Activated naive CD4-positive, alpha-beta T cell treated with anti-CD3 and anti-CD28 coated beads for 36 hours (primary cell): ENCODE measurements around the gene MAST3. TPM values are rescaled to one million over a fixed set of nuclear protein-coding genes. Genes with fewer than 3 reads are reported as not detected.
"Not testable (repeated sequence)": the region's sequence is repeated elsewhere in the genome, so short reads cannot be mapped to it uniquely, and the experiment has no call there.

Source experiments
- CTCF ChIA-PET: fragments of 350-600 bp; sonication (Branson Sonifier 250); formaldehyde crosslinking; loops from one replicate; lab custom pipeline; 2021; ENCODE audit warnings: antibody characterized with exemption; lab: Charles Lee
- DNase-seq: peaks from one replicate; pipeline ENCODE4 v3.0.0-alpha.2; 2020
- H3K27ac Mint-ChIP-seq: one replicate; pipeline ENCODE4 v1.8.0; 2021; ENCODE audit warnings: mild to moderate bottlenecking, mixed read lengths
- H3K27me3 Mint-ChIP-seq: one replicate; pipeline ENCODE4 v1.8.0; 2021; ENCODE audit warnings: low read depth, mixed read lengths
- H3K36me3 Mint-ChIP-seq: one replicate; pipeline ENCODE4 v1.8.0; 2021; ENCODE audit warnings: low read depth, mixed read lengths
- H3K4me1 Mint-ChIP-seq: one replicate; pipeline ENCODE4 v1.8.0; 2021; ENCODE audit warnings: low read depth, mixed read lengths
- H3K4me3 Mint-ChIP-seq: one replicate; pipeline ENCODE4 v1.8.0; 2021; ENCODE audit warnings: mild to moderate bottlenecking, moderate library complexity, mixed read lengths
- H3K9me3 Mint-ChIP-seq: one replicate; pipeline ENCODE4 v1.8.0; 2021; ENCODE audit warnings: mixed read lengths
- intact Hi-C: fragments of 100-400 bp; cut with micrococcal nuclease; formaldehyde crosslinking; loops from one replicate; pipeline ENCODE4 v1.15.1; 2023
- total RNA-seq, 2 experiments: library from RNA; stranded (reverse); gene quantifications; one replicate each; pipeline ENCODE4 v1.2.3, GENCODE V29; 2021

Gene MAST3
- total RNA-seq, 2 experiments from 2014 or later, result 12.8 to 13.5 TPM

DNA sequence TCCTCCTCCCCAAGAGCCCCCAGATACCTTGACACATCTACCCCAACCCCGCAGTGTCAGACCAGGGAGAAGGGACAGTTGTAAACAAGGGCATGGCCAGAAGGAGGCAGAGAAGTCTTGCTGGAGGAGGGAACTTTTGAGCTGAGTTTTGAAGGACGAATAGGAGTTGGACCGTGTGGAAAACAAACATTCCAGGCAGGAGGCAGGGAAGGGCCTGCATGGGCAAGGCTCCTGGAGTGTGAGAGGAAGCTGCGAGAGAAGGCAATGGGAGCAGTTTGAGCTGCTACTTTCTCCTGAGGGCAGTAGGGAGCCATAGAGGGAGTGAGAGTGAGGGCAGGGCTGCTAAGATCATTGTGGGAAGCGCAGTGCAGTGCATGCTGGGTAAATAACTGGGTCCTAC is 34.1 kb upstream of the MAST3 start:
- Mint-ChIP-seq H3K9me3 (no peaks in the 10 kb centered on the region), H3K36me3 (peaks cover 4% of the 10 kb centered on the region), H3K27ac (no peak overlapping the region), H3K4me1 (peaks cover 1% of the 10 kb centered on the region), H3K4me3 (no peak overlapping the region), H3K27me3 (no peaks in the 10 kb centered on the region)
- CTCF ChIA-PET, result interaction anchor here (0.6 to 10.4 kb wide), 9 partner anchors 18 to 123 kb away, joined by 3 to 148 read pairs (median 3); partner anchors contain the start of genes ARRDC2 and PIK3R2
- intact Hi-C loops, result loop anchor here (1.0 to 2.0 kb wide), 3 partner anchors 50 to 189 kb away; no protein-coding TSS in a partner anchor
- peak; percentile 69 for DNase-seq

DNA sequence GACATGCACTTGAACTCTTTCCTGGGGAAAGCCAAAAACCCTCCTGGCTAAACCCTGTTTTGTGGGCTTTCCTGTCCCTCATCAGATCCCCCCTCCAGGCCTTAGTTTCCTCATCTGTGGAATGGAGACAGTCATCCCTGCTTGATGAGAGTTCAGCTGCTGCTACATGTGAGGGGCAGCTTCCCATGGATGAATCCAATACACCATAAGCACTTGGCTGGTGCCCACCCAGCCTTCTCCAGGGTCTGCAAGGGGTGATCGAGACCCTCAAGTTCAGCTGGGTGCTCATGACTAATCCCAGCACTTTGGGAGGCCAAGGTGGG is 32.4 kb upstream of the MAST3 start:
- DNase-seq, result no peak
- H3K4me1 Mint-ChIP-seq, result no peaks in the 10 kb centered on the region
- no peaks in the 10 kb centered on the region for H3K27me3 Mint-ChIP-seq
- intact Hi-C loops, result no loop called here
- CTCF ChIA-PET, result interaction anchor here (0.7 to 2.5 kb wide), 2 partner anchors 127 to 186 kb away, joined by 3 to 8 read pairs; no protein-coding TSS in a partner anchor
- H3K36me3 Mint-ChIP-seq, result peaks cover 4% of the 10 kb centered on the region
- no peak overlapping the region for H3K27ac Mint-ChIP-seq
- H3K9me3 Mint-ChIP-seq, result no peaks in the 10 kb centered on the region
- no peak overlapping the region for H3K4me3 Mint-ChIP-seq

DNA sequence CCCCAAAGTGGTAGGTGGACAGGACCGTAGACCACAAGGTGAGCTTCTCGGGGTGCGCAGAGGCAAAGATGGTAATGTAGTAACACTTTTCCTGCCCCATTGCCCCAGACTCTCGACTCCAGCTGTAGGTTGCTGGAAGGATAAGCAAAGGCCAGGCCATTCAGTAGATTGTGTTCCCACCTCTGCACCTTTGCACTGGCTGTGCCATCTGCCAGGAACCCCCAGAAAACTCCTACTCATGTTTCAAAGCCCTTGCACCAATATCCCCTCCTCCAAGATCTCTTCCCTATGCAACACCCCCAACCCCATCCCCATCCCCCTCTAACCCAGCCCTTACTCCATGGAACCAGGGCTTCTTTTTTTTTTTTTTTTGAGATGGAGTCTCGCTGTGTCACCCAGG is 29.2 kb upstream of the MAST3 start:
- no peak overlapping the region for H3K4me3 Mint-ChIP-seq
- H3K4me1 Mint-ChIP-seq, result peaks cover 5% of the 10 kb centered on the region
- intact Hi-C loops, result no loop called here
- no peak for DNase-seq
- peaks cover 9% of the 10 kb centered on the region for H3K36me3 Mint-ChIP-seq
- CTCF ChIA-PET, result no interaction called here
- H3K27me3 Mint-ChIP-seq, result no peaks in the 10 kb centered on the region
- H3K27ac Mint-ChIP-seq, result no peak overlapping the region
- H3K9me3 Mint-ChIP-seq, result no peaks in the 10 kb centered on the region

- H3K4me3 Mint-ChIP-seq, result no peak overlapping the region
- H3K27me3 Mint-ChIP-seq, result no peaks in the 10 kb centered on the region
- CTCF ChIA-PET, result no interaction called here
- H3K4me1 Mint-ChIP-seq, result peaks cover 8% of the 10 kb centered on the region
- no peaks in the 10 kb centered on the region for H3K9me3 Mint-ChIP-seq
- intact Hi-C loops, result no loop called here
- H3K36me3 Mint-ChIP-seq, result peaks cover 10% of the 10 kb centered on the region
- DNase-seq, result no peak
- H3K27ac Mint-ChIP-seq, result no peak overlapping the region
Measured at GRCh38 chr19:18069383-18069782, 28.2 kb upstream of the MAST3 start.

DNA sequence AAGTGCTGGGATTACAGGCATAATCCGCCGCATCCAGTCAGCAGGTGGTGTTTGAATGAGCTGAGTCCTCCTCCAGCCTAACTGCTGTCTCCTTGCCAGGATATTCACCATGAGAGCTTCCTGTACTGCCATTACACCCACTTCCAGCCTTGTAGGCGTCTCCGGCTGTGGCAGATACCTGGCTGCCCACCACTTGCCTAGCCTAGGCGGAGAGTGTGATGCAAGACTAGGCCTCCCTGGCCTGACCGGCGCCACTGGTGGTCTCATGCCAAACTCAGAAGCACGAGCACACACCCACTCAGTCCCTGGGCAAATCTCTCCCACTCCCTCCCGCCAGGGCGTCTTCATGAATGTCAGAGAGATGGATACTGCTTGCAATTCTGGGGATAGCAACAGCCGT is 27.4 kb upstream of the MAST3 start:
- peaks cover 10% of the 10 kb centered on the region for H3K36me3 Mint-ChIP-seq
- peaks cover 8% of the 10 kb centered on the region for H3K4me1 Mint-ChIP-seq
- DNase-seq, result no peak
- CTCF ChIA-PET, result interaction anchor here (1.2 kb wide), 1 partner anchor 10 kb away, joined by 5 read pairs; no protein-coding TSS in a partner anchor
- H3K27me3 Mint-ChIP-seq, result no peaks in the 10 kb centered on the region
- intact Hi-C loops, result no loop called here
- no peak overlapping the region for H3K4me3 Mint-ChIP-seq
- no peaks in the 10 kb centered on the region for H3K9me3 Mint-ChIP-seq
- H3K27ac Mint-ChIP-seq, result no peak overlapping the region

DNA sequence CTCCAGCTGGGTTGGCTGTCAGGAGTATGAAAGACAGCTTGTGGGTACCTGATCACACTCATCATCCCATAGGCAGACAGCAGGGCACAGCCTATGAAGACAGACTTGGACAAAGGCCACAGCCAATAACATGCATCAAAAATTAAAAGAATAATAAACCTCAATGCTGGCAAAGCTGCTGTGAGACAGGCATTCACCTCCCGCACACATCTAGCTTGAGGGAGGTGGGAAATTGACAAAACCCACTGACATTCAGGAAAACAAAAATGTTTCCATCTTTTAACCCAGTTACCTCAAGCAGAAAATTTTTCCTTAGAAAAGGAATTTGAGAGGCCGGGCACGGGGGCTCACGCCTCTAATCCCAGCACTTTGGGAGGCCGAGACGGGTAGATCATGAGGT is 25.2 kb upstream of the MAST3 start:
- H3K27me3 Mint-ChIP-seq, result no peaks in the 10 kb centered on the region
- H3K4me3 Mint-ChIP-seq, result no peak overlapping the region
- intact Hi-C loops, result no loop called here
- no peak for DNase-seq
- H3K36me3 Mint-ChIP-seq, result peaks cover 10% of the 10 kb centered on the region
- H3K27ac Mint-ChIP-seq, result no peak overlapping the region
- no peaks in the 10 kb centered on the region for H3K9me3 Mint-ChIP-seq
- H3K4me1 Mint-ChIP-seq, result peaks cover 8% of the 10 kb centered on the region
- CTCF ChIA-PET, result interaction anchor here (0.6 to 1.2 kb wide), 2 partner anchors 41 to 179 kb away, joined by 3 to 4 read pairs; no protein-coding TSS in a partner anchor

DNA sequence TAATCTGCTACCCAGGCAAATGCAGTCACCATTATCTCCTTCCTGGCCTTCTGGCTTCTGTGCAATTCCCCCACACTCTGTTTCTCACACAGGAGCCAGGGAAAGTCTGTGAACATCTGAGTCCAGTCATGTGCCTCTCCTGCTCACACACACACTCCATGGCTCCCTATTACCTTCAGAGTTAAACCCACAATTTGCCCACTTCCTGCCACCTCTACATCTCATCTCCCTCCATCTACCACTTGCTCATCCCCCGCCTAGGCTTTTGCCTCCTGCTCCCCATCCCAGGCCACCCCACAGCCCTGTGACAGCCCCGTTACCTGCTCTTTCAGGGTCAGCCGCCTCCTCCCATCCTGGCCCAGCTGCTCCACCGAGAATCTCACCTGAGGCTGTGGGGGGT is 24.4 kb upstream of the MAST3 start:
- Mint-ChIP-seq H3K4me1 (peaks cover 8% of the 10 kb centered on the region), H3K27me3 (no peaks in the 10 kb centered on the region), H3K27ac (no peak overlapping the region), H3K9me3 (no peaks in the 10 kb centered on the region), H3K4me3 (no peak overlapping the region), H3K36me3 (peaks cover 10% of the 10 kb centered on the region)
- intact Hi-C loops, result no loop called here
- CTCF ChIA-PET, result no interaction called here
- no peak for DNase-seq

DNA sequence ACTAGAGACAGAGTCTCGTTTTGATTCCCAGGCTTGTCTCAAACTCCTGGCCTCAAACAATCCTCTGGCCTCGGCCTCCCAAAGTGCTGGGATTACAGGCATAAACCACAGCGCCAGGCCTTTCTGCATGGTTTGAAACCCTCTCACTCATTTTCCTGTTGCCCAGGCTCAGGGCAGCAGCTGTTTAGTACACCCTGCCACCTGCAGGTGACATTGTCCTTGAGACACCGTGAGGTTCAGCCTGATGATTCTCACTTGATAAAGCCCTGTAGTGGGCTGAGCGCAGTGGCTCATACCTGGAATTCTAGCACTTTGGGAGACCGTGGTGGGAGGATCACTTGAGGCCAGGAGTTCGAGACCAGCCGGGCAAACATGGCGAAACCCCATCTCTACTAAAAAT is 23.4 kb upstream of the MAST3 start:
- intact Hi-C loops, result no loop called here

DNA sequence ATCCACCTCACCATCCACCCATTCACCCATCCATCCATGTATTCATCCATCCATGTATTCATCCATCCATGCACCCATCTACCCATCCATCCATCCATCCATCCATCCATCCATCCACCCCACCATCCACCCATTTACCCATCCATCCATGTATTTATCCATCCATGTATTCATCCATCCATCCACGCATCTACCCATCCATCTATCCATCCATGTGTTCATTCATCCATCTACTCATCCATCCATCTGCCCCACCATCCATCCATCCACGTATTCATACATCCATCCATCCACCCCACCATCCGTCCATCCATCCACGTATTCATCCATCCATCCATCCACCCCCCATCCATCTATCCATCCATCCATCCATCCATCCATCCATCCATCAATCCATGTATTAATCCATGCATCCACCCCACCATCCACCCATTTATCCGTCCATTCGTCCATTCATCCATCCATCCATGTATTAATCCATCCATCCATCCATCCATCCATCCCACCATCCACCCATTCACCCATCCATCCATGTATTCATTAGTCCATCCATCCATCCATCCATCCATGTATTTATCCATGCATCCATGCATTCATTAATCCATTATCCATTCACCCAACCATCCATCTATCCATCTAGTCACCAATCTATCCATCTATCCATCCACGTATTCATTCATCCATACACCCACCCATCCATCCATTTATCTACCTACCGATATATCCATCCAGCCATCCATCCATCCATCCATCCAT is 13.5 kb upstream of the MAST3 start:
- Mint-ChIP-seq H3K36me3 (no peaks in the 10 kb centered on the region), H3K9me3 (no peaks in the 10 kb centered on the region), H3K27me3 (no peaks in the 10 kb centered on the region), H3K4me3 (no peak overlapping the region), H3K27ac (no peak overlapping the region), H3K4me1 (peaks cover 41% of the 10 kb centered on the region)
- intact Hi-C loops, result no loop called here
- DNase-seq, result no peak
- CTCF ChIA-PET, result no interaction called here

More for the DNA sequence above, 23.4 kb upstream of the MAST3 start:
- no peaks in the 10 kb centered on the region for H3K27me3 Mint-ChIP-seq
- DNase-seq, result no peak
- CTCF ChIA-PET, result interaction anchor here (0.6 kb wide), 1 partner anchor 10 kb away, joined by 6 read pairs; no protein-coding TSS in a partner anchor
- H3K36me3 Mint-ChIP-seq, result peaks cover 10% of the 10 kb centered on the region
- no peak overlapping the region for H3K27ac Mint-ChIP-seq
- H3K9me3 Mint-ChIP-seq, result no peaks in the 10 kb centered on the region
- peaks cover 8% of the 10 kb centered on the region for H3K4me1 Mint-ChIP-seq
- no peak overlapping the region for H3K4me3 Mint-ChIP-seq

GRCh38 chr19:18085702-18086457 is 11.7 kb upstream of the MAST3 start:
- H3K4me3 Mint-ChIP-seq, result peak overlapping the region; percentile 88
- intact Hi-C loops, result loop anchor here (1.0 to 5.0 kb wide), 3 partner anchors 11 to 831 kb away; partner anchors contain the start of genes COPE, DDX49 and MAST3
- peaks cover 58% of the 10 kb centered on the region for H3K4me1 Mint-ChIP-seq
- CTCF ChIA-PET, result interaction anchor here (0.7 to 1.1 kb wide), 2 partner anchors 51 to 88 kb away, joined by 3 read pairs; no protein-coding TSS in a partner anchor
- no peaks in the 10 kb centered on the region for H3K27me3 Mint-ChIP-seq
- peak overlapping the region; percentile 95 for H3K27ac Mint-ChIP-seq
- no peaks in the 10 kb centered on the region for H3K36me3 Mint-ChIP-seq
- H3K9me3 Mint-ChIP-seq, result no peaks in the 10 kb centered on the region
- DNase-seq, result no peak

- CTCF ChIA-PET, result interaction anchor here (0.7 to 1.1 kb wide), 2 partner anchors 50 to 89 kb away, joined by 3 read pairs; no protein-coding TSS in a partner anchor
Measured at GRCh38 chr19:18086590-18087138, 10.9 kb upstream of the MAST3 start, which contains the start of gene IL12RB1. IL12RB1 (minus strand) TSS chr19:18086934; CDS start chr19:18086823, 111 bp downstream.

GRCh38 chr19:18089096-18089541 is 8.5 kb upstream of the MAST3 start:
- DNase-seq, result peak; percentile 90
- peaks cover 75% of the 10 kb centered on the region for H3K4me1 Mint-ChIP-seq
- H3K4me3 Mint-ChIP-seq, result peak overlapping the region; percentile 41
- intact Hi-C loops, result loop anchor here (1.0 to 5.0 kb wide), 4 partner anchors 44 to 828 kb away; partner anchors contain the start of genes COPE, DDX49 and RAB3A
- not testable (repeated sequence) for H3K9me3 Mint-ChIP-seq, H3K27me3 Mint-ChIP-seq, H3K36me3 Mint-ChIP-seq
- CTCF ChIA-PET, result interaction anchor here (0.6 to 2.0 kb wide), 5 partner anchors 9 to 151 kb away, joined by 3 to 8 read pairs (median 6); partner anchors contain the start of gene MAST3
- peak overlapping the region; percentile 97 for H3K27ac Mint-ChIP-seq

More at GRCh38 chr19:18086590-18087138, 10.9 kb upstream of the MAST3 start, which contains the start of gene IL12RB1:
- Mint-ChIP-seq H3K4me3 (peak within 1 kb of the TSS; percentile 88), H3K4me1 (peaks cover 64% of the 10 kb centered on the region), H3K36me3 (no peaks in the 10 kb centered on the region), H3K9me3 (no peaks in the 10 kb centered on the region), H3K27me3 (no peaks in the 10 kb centered on the region), H3K27ac (peak within 1 kb of the TSS; percentile 95)
- DNase-seq, result peak; percentile 83
- intact Hi-C loops, result loop anchor here (1.0 to 5.0 kb wide), 3 partner anchors 11 to 831 kb away; partner anchors contain the start of genes COPE, DDX49 and MAST3
